Mesenchymal stem cell (in vitro differentiated cells and primary cell): Measurements from ENCODE around the gene MAPKAPK2.

Source experiments
- DNase-seq: peaks from one replicate; pipeline ENCODE4 v3.0.0-alpha.2; 2013
- H2AFZ ChIP-seq: one replicate; pipeline ENCODE4 v1.6.1; 2013; ENCODE audit warnings: low read depth, mild to moderate bottlenecking, control low read depth, inconsistent platforms, low read length, moderate library complexity
- H2AK5ac ChIP-seq: 2 replicates; pipeline ENCODE4 v1.6.1; 2013; ENCODE audit warnings: low read length, moderate library complexity, mild to moderate bottlenecking, inconsistent platforms; ENCODE audit not compliant: severe bottlenecking
- H2BK120ac ChIP-seq: one replicate; pipeline ENCODE4 v1.6.1; 2013; ENCODE audit warnings: low read depth, mild to moderate bottlenecking, inconsistent platforms, low read length, moderate library complexity
- H2BK12ac ChIP-seq, 2 experiments: one replicate each; pipeline ENCODE4 v1.6.1; 2013; ENCODE audit warnings: inconsistent platforms in 2 of 2, low read length in 2 of 2, mild to moderate bottlenecking in 2 of 2, moderate library complexity in 2 of 2, control low read depth in 1 of 2
- H2BK15ac ChIP-seq: one replicate; pipeline ENCODE4 v1.6.1; 2013; ENCODE audit warnings: mild to moderate bottlenecking, low read depth, inconsistent platforms; ENCODE audit not compliant: poor library complexity, severe bottlenecking
- H2BK5ac ChIP-seq: 2 replicates; pipeline ENCODE4 v1.6.1; 2013; ENCODE audit warnings: low read depth, mild to moderate bottlenecking, low read length, control low read depth, inconsistent platforms; ENCODE audit not compliant: poor library complexity, severe bottlenecking
- H3K14ac ChIP-seq, 2 experiments: one replicate each; pipeline ENCODE4 v1.6.1; 2013; ENCODE audit warnings: inconsistent platforms in 2 of 2, low read length in 2 of 2, control low read depth in 1 of 2, mild to moderate bottlenecking in 1 of 2, moderate library complexity in 1 of 2
- H3K18ac ChIP-seq, 2 experiments: one replicate each; pipeline ENCODE4 v1.6.1; 2013; ENCODE audit warnings: inconsistent platforms in 2 of 2, low read length in 2 of 2, control low read depth in 1 of 2, low read depth in 1 of 2, mild to moderate bottlenecking in 1 of 2
- H3K23ac ChIP-seq, 2 experiments: one replicate each; pipeline ENCODE4 v1.6.1; 2013; ENCODE audit warnings: inconsistent platforms in 2 of 2, low read length in 2 of 2, mild to moderate bottlenecking in 2 of 2, moderate library complexity in 2 of 2, control low read depth in 1 of 2
- H3K27ac ChIP-seq: 2 replicates; pipeline ENCODE4 v1.5.1; 2013; ENCODE audit warnings: mild to moderate bottlenecking, moderate library complexity, low read length, control low read depth, inconsistent platforms; ENCODE audit not compliant: poor library complexity, severe bottlenecking
- H3K27me3 ChIP-seq, 2 experiments: 2 replicates each; pipeline versions ENCODE4 v1.6.1 to v1.7.0; 2013; ENCODE audit warnings: low read length in 2 of 2, mild to moderate bottlenecking in 2 of 2, moderate library complexity in 2 of 2, control low read depth in 1 of 2, inconsistent platforms in 1 of 2; ENCODE audit not compliant: control insufficient read depth in 1 of 2, insufficient read depth in 1 of 2
- H3K36me3 ChIP-seq, 2 experiments: 2 replicates each; pipeline versions ENCODE4 v1.6.1 to v1.7.0; 2013; ENCODE audit warnings: low read length in 2 of 2, control low read depth in 1 of 2, inconsistent platforms in 1 of 2, low read depth in 1 of 2, mild to moderate bottlenecking in 1 of 2; ENCODE audit not compliant: insufficient read depth in 2 of 2, control insufficient read depth in 1 of 2
- H3K4ac ChIP-seq, 2 experiments: one replicate each; pipeline ENCODE4 v1.6.1; 2013; ENCODE audit warnings: inconsistent platforms in 2 of 2, low read length in 2 of 2, mild to moderate bottlenecking in 2 of 2, moderate library complexity in 2 of 2, control low read depth in 1 of 2, low read depth in 1 of 2
- H3K4me1 ChIP-seq: 2 replicates; pipeline ENCODE4 v1.6.1; 2013; ENCODE audit warnings: low read depth, low read length, control low read depth; ENCODE audit not compliant: control insufficient read depth, insufficient read depth
- H3K4me2 ChIP-seq: 2 replicates; pipeline ENCODE4 v1.6.1; 2013; ENCODE audit warnings: low read length, mild to moderate bottlenecking, inconsistent platforms; ENCODE audit not compliant: poor library complexity, severe bottlenecking
- H3K4me3 ChIP-seq, 2 experiments: 2 replicates each; pipeline versions ENCODE4 v1.5.1 to v1.7.0; 2013; ENCODE audit warnings: low read length in 2 of 2, mild to moderate bottlenecking in 2 of 2, control low read depth in 1 of 2, low read depth in 1 of 2; ENCODE audit not compliant: insufficient read depth in 1 of 2
- H3K79me1 ChIP-seq: replicated peaks from 2 replicates; pipeline ENCODE4 v1.6.1; 2013; ENCODE audit warnings: mild to moderate bottlenecking, control low read depth, low read length, inconsistent platforms; ENCODE audit not compliant: poor library complexity, severe bottlenecking
- H3K9ac ChIP-seq: 2 replicates; pipeline ENCODE4 v1.7.0; 2013; ENCODE audit warnings: mild to moderate bottlenecking, low read length, moderate library complexity
- H3K9me3 ChIP-seq: 2 replicates; pipeline ENCODE4 v1.7.0; 2013; ENCODE audit warnings: mild to moderate bottlenecking, low read length; ENCODE audit not compliant: control insufficient read depth
- H4K8ac ChIP-seq: one replicate; pipeline ENCODE4 v1.6.1; 2013; ENCODE audit warnings: inconsistent platforms, mild to moderate bottlenecking, low read length, moderate library complexity
- H4K91ac ChIP-seq: one replicate; pipeline ENCODE4 v1.6.1; 2013; ENCODE audit warnings: mild to moderate bottlenecking, low read length, inconsistent platforms
- WGBS: methylation state at CpG from one replicate; pipeline ENCODE4 v1.1.7; 2013; ENCODE audit warnings: mixed read lengths; 5-methylcytosine and 5-hydroxymethylcytosine counted together

Gene MAPKAPK2

DNA sequence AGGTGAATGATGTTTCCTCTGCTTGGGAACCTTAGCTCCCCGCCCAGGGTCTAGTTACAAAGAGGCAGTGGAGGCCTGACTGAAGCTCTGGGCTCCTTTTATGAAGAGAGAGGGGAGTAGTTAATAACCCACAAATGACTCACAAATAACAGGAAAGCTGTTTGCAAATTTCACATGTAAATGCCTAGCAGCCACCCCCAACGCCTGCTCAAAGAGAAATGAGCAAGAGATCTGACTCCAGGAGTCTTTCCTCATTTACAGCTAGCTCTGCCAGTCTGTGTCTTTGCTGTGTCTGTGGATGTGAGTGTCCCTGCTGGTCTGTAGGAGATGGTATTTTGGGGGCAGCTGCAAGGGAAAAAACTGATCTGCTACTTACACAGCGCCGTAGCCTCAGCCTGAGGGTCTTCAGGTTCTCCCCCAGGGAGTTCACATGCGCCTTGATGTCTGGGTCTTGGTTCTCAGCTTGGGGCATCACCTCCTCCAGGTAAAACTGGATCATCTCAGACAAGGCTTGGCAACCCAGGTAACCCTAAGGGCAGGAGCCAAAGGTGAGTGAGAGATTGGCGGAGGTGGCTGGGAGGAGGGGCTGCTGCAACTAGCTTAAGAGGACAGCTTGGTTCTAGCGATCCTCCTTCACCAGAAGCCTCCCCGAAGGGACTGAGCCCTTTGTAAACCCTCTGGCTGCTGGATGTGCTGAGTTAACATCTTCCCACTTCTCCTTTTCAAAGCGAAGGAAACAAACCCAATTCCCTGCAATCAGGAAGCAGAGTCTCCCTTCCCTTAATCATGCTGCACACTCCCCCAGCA, 86.0 kb downstream of the MAPKAPK2 start, which contains the start of gene IL19:
IL19 (plus strand) TSS at position 243 of the 807 bp plus-strand sequence. CDS start 65,890 bp downstream, outside the sequence.
- 78% methylated on average over 9 of the region's 9 CpGs for WGBS
- Histone ChIP-seq H3K9me3 (no peaks in the 10 kb centered on the region), H2AK5ac (no peak within 1 kb of the TSS), H2BK120ac (no peak within 1 kb of the TSS), H3K18ac (peak within 1 kb of the TSS; percentile 37 to 59), H3K79me1 (no peaks in the 10 kb centered on the region), H2BK15ac (no peak within 1 kb of the TSS), H3K4ac (peak within 1 kb of the TSS in 1 of 2 experiments; percentile 43), H4K8ac (no peak within 1 kb of the TSS), H3K4me1 (peaks cover 12% of the 10 kb centered on the region), H2BK5ac (no peak within 1 kb of the TSS), H3K23ac (no peak within 1 kb of the TSS), H3K27ac (no peak within 1 kb of the TSS), H3K4me2 (no peak within 1 kb of the TSS), H3K9ac (no peak within 1 kb of the TSS), H4K91ac (no peak within 1 kb of the TSS), H3K14ac (peak within 1 kb of the TSS in 1 of 2 experiments; percentile 53), H3K36me3 (no peaks in the 10 kb centered on the region), H2BK12ac (peak within 1 kb of the TSS in 1 of 2 experiments; percentile 37), H3K27me3 (peaks cover 25 to 37% of the 10 kb centered on the region in 2 experiments), H2AFZ (no peak within 1 kb of the TSS), H3K4me3 (no peak within 1 kb of the TSS)
- peak; percentile 57 for DNase-seq

GRCh38 chr1:206771338-206771692, 86.6 kb downstream of the MAPKAPK2 start:
- no peak overlapping the region for H2AFZ ChIP-seq
- no peaks in the 10 kb centered on the region for H3K79me1 ChIP-seq
- H3K18ac ChIP-seq, result peak overlapping the region in 1 of 2 experiments; percentile 59
- H2BK5ac ChIP-seq, result no peak overlapping the region
- H2BK120ac ChIP-seq, result no peak overlapping the region
- H3K9ac ChIP-seq, result no peak overlapping the region
- no peak overlapping the region for H2BK12ac ChIP-seq
- DNase-seq, result no peak
- no peak overlapping the region for H2AK5ac ChIP-seq
- H3K14ac ChIP-seq, result no peak overlapping the region
- no peak overlapping the region for H4K8ac ChIP-seq
- H3K4me3 ChIP-seq, result no peak overlapping the region
- H4K91ac ChIP-seq, result no peak overlapping the region
- H3K9me3 ChIP-seq, result no peaks in the 10 kb centered on the region
- H3K4me1 ChIP-seq, result peaks cover 11% of the 10 kb centered on the region
- H3K27ac ChIP-seq, result no peak overlapping the region
- H3K27me3 ChIP-seq, result peaks cover 27 to 42% of the 10 kb centered on the region in 2 experiments
- WGBS, result 98% methylated on average over 3 of the region's 4 CpGs
- no peak overlapping the region for H2BK15ac ChIP-seq
- H3K4me2 ChIP-seq, result no peak overlapping the region
- H3K4ac ChIP-seq, result no peak overlapping the region
- no peak overlapping the region for H3K23ac ChIP-seq
- H3K36me3 ChIP-seq, result no peaks in the 10 kb centered on the region

- Histone ChIP-seq H2BK15ac (no peak within 1 kb of the TSS), H3K79me1 (no peaks in the 10 kb centered on the region), H3K36me3 (no peaks in the 10 kb centered on the region), H3K4me2 (no peak within 1 kb of the TSS), H2BK12ac (no peak within 1 kb of the TSS), H4K91ac (peak within 1 kb of the TSS; percentile 18), H3K9me3 (no peaks in the 10 kb centered on the region), H3K4ac (no peak within 1 kb of the TSS), H3K4me3 (no peak within 1 kb of the TSS), H2BK120ac (no peak within 1 kb of the TSS), H3K9ac (no peak within 1 kb of the TSS), H3K18ac (no peak within 1 kb of the TSS), H3K27ac (no peak within 1 kb of the TSS), H3K23ac (no peak within 1 kb of the TSS), H2BK5ac (no peak within 1 kb of the TSS), H2AFZ (no peak within 1 kb of the TSS), H3K4me1 (peaks cover 8% of the 10 kb centered on the region), H3K27me3 (peaks cover 27 to 42% of the 10 kb centered on the region in 2 experiments), H3K14ac (no peak within 1 kb of the TSS), H2AK5ac (no peak within 1 kb of the TSS), H4K8ac (no peak within 1 kb of the TSS)
- 97% methylated on average over 7 of the region's 8 CpGs for WGBS
- DNase-seq, result no peak
Observed at GRCh38 chr1:206772243-206772937, 87.7 kb downstream of the MAPKAPK2 start, which contains the start of gene IL10. Gene IL10, minus strand, starts transcription at chr1:206772494. Its CDS starts 59 bp downstream, at chr1:206772435.

GRCh38 chr1:206774093-206774492, 89.4 kb downstream of the MAPKAPK2 start:
- Histone ChIP-seq H4K91ac (peak overlapping the region; percentile 34), H3K27ac (no peak overlapping the region), H2AK5ac (no peak overlapping the region), H3K9ac (no peak overlapping the region), H2AFZ (no peak overlapping the region), H3K4me1 (peaks cover 8% of the 10 kb centered on the region), H3K4ac (no peak overlapping the region), H3K36me3 (no peaks in the 10 kb centered on the region), H3K4me2 (no peak overlapping the region), H3K18ac (no peak overlapping the region), H2BK5ac (no peak overlapping the region), H2BK120ac (no peak overlapping the region), H3K27me3 (peaks cover 33 to 42% of the 10 kb centered on the region in 2 experiments), H3K23ac (no peak overlapping the region), H3K4me3 (no peak overlapping the region), H3K9me3 (no peaks in the 10 kb centered on the region), H4K8ac (no peak overlapping the region), H3K79me1 (no peaks in the 10 kb centered on the region), H2BK12ac (no peak overlapping the region), H3K14ac (peak overlapping the region in 1 of 2 experiments; percentile 57), H2BK15ac (no peak overlapping the region)
- WGBS, result 70% methylated on average over 3 of the region's 3 CpGs
- DNase-seq, result no peak
